ENCODE measurements around the gene ATP8A2.

ATP8A2 gene

DNA sequence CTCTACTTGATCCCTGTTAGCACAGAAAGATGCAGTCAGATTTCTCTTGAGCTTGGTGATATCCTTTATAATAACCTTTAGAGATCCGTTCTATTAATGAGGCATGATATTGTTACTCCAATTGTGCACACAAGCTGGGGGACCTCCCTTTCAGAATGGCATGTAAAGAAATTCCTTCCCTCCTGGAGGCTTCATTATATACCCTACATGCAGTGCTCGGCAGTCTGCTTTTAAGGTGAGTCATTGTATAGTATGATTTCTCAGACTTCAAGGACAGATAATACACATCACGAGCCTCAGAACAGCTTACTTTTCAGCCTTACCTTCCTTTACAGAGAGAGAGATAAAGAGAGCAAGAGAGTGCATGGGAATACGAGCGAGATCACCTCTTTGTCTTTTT lies 261.3 kb downstream of the ATP8A2 start:
- no peak for DNase-seq

DNA sequence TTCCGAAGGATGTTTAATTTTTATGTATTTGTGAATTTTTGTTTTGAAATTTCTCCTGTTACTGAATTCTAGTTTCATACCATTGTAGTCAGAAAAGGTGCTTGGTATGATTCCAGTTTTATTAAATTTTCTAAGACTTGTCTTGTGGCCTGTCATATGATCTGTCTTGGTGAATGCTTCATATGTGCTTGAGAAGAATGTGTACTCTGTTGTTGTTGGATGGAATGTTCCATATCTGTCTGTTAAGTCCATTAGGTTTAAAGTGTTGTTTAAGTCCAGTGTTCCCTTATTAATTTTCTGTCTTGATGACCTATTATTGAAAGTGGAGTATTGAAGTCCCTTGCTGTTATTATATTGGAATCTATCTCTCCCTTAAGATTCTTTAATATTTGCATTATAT lies 273.9 kb downstream of the ATP8A2 start:
- no peak for DNase-seq

DNA sequence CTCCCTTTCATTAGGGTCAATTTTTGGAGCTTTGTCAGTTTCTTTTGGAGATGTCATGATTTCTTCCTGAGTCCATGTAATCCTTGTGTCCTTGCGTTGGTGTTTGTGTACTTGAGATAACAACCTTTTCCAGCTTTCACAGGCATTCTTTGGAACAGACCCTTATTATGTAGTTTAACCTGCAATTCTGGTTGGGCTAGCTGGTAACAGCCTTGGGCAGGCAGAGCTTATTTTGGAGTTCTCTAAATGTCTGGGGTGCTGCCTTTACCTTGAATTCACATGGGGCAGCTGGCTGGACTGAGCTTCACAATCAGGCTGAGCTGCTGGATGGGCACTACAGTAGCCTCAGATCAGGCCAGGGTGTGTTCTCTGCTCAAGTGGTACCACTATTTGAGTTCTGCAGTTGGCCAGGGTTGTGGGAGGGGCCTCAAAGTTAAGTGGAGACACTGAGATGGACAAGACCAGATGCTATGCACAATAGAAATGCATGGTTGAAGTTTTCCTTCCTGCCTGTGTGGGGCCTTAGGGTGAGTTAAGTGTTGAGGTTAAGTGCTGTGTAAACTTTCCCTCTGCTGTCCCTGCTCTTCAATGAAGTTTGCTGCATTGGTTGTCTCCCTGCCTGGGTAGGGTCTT lies 277.3 kb downstream of the ATP8A2 start:
- DNase-seq = no peak

DNA sequence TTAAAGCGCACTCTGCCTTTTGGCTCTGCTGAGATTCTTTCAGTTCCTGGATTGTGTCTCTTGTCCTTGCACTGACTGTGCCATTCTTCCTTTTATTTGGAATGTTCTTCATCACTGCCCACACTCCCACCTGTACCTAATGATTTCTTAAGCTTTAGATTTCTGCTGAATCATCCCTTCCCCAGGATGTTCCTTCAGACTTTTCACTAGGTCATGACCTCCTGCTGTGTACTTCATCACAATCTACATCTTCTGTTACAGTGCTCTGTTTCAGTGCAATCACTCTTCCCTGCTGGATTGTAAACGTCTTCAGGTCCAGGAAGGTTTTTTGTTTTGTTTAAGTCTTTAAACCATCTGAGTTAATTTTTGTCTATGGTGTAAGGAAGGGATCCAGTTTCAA lies 281.0 kb downstream of the ATP8A2 start:
- no peak for DNase-seq

DNA sequence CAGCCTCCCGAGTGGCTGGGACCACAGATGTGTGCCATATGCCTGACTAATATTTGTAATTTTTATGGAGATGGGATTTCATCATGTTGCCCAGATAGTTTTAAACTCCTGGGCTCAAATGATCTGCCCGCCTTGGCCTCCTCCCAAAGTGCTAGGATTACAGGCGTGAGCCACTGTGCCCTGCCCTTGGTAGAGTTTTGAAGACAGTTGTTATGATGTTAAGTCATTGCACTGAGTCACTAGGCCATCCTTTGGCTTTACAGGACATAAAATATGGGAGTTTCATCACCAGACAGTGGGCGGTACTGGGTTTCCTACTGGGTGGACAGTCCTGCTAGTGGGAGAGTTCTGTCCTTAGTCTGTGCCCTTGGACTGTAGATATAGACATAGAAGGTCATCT lies 282.5 kb downstream of the ATP8A2 start:
- DNase-seq = no peak

DNA sequence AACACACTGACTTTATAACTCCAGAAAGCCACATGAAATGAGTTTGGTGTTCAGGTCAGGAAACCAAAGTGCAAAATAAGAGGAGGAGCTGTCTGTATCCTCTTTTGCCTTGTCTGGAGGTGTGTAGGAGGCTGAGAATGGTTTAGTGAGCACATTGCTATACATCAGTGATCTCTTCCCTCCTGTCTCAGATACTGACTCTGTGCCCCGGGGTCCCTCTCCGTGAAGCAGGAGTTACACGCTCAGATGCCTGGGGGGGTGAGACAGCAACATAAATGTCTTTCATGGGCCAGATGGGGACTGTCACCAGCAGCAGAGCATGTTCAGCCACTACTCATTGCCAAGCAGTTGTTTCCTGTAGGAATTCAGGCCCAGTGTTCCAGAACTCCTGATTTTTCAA lies 285.4 kb downstream of the ATP8A2 start:
- no peak for DNase-seq

DNA sequence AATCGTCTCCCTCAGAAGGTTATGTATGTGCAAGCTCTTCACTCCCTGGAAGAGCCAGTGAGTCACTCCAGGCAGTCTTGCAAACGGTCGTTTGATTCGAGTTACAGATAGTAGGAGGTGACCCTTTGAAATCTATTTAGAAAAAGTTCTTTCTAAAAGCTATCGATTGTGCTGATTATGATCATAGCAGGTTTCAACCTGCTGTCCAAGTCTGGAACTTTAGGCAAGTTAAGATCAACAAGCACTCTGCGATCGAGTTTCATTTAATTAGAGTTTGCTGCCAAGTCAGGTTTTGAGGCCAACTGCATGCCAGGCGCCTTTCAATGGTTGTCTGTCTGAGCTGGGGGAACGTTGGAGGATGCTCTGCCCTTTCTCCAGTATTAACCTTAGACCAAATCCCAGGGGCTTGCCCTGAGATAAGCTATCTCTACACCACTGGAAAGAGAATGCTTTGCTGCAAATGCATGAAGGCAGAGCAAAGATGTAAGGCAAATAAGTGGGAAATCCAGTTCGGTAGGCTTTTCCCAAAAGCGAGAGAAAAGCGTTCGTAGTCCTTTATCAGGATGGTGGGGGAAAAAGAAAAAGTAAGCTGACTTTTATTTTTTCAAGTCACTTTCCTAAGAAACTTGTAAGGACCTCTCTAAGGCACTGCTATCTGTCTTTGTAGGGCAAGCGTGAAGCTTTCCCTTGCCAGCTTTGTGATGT lies 287.5 kb downstream of the ATP8A2 start:
- no peak for DNase-seq

DNA sequence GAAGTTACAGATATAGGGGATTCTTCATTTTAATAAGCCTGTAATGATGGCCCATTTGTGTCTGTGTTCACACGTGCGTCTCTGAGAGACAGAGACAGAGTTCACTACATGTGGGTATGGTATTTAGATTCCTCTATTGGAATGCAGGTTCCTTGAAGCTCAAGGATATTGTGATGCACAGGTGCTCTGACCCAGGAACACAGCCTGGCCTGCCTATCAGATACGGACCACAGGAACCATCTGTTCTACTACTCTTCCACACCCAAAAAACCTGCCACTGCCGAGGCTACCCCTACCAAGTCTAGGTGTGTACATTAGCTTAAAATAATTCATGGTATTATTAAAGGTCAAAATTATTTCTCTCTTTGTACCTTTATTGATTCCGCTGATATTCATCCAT lies 289.2 kb downstream of the ATP8A2 start:
- peak in 1 of 2 experiments; percentile 1 for DNase-seq

DNA sequence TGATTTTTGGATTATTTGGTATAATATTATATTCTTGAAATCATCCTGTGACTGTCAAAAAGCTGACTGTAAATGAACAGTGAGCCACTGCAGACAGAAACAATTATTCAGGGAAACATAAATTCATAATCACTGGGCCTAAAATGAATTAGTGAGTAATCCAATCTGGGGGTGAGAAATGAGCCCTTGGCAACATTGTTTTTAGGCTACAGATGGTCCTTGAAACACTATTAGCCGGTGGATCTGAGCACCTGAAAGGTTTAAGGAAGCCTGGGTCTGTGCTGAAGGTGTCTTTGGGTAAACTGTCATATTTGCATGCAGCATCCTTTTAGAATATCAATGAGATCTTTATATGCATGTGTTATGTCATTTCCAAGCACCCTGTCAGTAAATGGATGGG lies 290.7 kb downstream of the ATP8A2 start:
- DNase-seq = no peak

DNA sequence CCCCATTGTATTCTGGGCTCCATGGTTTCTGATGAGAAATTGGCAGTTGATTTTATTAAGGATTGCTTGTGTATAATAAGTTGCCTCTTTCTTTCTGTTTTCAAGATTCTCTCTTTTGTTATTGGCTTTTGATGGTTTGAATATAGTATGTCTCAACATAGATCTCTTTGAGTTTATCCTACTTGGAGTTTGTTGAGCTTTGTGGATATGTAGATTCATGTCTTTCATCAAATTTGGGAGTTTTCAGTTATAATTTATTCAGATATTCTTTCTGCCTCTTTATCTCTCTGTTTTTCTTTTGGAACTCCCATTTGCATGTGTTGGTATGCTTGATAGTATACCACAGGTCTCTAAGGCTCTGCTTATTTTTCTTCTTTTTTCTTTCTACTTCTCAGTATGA lies 296.6 kb downstream of the ATP8A2 start:
- no peak for DNase-seq

DNA sequence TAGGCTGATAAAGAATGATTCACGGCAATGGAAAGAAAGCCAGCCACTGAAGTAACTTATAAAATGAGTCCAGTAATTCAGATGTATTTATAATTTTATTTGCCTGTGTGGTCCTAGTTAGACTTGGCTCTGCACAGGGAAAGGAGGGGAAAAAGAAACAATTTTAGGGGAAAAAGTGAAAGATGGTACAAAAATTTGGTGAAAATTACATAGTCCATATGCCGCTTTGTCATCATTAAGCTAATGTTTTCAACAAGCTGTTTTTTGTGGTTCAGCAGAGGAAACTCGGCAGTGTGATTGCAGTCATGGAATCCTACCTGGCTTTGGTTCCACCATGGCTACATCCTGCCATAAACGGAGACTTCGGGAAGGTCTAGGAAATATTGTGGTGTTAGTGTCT lies 301.9 kb downstream of the ATP8A2 start:
- DNase-seq = no peak

DNA sequence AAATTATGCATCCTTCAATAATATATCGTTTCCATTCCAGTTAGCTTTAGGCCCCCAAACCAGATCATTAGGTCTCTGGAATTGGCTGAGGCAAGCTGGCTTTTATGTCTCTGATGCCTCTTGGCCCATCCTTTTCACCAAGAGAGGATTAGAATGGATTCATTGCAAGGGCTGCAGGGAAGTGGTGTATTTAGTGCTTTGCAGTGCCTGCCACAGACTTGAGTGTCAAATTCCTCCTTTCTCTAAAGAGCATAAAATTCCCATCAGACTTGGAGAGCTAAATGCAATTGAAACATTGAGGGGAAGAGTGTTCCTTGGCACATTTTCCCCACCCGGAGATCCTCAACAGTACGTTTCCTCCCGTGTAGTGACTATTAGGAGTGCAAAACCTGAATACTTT lies 302.6 kb downstream of the ATP8A2 start:
- DNase-seq = no peak

DNA sequence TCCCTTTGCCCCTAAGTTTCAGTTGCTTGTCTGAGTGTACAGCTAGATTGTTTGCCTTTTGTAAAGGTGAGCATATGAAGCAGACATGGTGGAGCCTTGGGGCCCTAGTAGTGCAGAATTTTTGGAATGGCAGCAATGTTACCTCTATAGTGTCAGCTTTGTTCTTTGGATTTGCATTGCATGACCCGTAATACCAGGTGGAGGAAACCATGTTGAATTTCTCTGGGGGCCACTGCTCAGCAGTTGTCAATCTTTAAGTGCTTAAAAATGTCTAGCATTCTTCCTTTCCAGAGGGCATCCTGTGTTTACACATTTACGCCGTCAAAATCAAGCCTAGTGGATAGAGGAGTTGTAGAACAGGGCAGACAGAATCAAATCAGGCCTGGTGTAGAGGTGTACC lies 303.3 kb downstream of the ATP8A2 start:
- no peak for DNase-seq

DNA sequence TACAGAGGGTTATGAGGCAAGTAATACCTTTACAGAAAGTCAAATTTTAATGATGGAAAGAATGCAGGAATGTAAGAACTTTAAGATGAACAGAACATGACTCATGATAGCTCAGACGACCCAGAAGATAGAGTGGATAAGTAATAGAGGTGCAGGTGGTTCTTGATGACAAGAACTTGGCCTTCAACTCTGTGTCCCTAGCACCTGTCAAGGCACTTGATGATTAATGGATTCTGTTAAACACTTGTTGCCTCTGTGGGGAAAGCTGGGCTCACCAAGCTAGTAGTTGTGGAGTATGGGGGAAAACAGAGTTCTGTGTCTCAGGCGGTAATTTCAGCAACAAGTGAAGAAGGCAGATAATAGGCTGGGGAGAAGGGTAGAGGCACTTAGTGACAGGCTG lies 306.2 kb downstream of the ATP8A2 start:
- DNase-seq = no peak

DNA sequence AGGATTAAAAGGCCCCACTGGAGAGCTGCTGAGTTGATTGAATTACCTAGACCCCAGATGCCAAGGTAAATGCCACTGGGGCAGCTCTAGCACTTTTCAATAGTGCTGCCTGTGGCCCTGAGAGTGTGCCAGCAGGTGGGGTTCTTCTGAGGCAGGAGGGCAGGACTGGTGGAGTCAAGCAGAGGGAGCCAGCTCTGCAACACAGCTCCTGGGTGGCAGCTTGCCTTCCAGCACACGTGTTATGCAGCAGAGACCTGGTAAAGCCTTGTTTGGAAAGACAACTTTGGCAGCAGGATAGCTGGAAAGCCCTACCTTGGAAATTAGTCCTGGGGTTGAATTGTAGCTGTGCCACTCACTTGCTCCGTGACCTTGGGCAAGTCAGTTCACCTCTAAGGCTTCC lies 306.6 kb downstream of the ATP8A2 start:
- no peak for DNase-seq

DNA sequence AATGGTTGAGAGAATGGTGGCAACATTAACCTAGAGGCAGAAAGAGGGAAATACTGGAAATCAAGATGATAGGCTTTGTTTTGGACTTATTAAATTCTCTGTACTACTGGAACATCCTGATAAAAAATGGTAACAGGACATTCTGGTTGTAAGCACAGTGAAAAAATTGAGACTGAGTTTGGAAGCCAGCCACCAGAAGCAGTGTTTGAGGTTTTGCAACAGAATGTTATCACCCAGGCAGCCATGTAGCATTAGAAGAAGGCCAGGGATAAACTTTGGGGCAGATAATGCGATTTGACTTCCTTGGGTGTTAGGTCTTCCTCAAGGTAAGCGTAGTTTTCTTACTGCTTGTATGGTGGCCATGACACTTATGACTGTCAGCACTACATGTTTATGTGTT lies 307.4 kb downstream of the ATP8A2 start:
- no peak for DNase-seq

DNA sequence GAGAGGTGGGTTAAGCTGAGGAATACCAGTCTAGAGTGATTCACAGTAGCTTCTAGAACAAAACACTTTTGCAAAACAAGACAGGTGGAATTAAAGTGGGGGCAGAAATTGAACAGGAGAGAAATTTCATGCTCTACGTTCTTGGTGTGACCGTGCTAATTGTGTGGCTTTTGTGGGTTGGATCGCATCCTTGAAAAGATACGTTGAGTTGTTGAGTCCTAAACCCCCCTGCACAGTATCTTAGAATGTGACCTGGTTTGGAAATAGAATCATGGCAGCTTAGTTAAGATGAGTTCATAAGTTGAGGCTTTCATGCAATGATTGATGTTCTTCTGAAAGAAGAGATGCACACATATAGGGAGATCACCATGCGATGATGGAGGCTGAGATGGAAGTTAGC lies 308.2 kb downstream of the ATP8A2 start:
- DNase-seq = no peak

DNA sequence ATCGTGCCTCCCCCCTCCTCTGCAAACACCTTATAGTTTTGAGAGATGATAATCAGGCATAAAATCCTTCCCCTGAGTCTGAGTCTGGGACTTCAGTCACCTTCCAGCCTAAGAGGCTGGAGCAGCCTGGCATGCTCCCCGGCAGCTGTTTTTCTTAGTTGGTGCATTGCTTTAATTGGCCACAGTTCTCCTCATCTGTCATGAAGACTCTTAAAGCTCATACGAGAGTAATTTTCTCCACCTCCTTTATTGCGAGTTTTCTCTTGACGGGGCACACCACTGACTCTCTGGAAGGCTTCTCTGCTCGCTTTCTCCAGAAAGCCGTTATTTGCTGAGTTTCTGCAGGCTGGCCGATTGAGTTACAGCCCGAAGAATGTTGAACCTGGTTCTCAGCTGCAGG lies 310.5 kb downstream of the ATP8A2 start:
- no peak for DNase-seq

DNA sequence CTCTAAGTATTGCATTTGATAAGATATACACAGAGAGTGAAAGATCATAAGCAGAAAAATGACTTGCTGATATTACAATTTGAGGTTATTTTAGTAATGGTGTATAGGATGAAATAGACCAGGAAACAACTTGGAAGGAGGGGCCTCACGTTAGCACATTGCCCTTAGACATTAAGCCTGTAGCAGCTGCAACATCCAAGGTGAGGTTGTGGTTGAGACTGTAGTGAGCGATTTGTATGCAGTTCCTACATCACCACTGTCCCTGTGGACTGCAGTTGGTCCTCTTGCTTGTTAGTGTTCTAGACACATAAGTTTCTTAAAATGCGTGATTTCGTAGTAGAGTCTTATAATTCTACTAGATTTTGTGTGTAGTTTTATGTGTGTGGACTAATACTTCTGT lies 311.3 kb downstream of the ATP8A2 start:
- no peak for DNase-seq

DNA sequence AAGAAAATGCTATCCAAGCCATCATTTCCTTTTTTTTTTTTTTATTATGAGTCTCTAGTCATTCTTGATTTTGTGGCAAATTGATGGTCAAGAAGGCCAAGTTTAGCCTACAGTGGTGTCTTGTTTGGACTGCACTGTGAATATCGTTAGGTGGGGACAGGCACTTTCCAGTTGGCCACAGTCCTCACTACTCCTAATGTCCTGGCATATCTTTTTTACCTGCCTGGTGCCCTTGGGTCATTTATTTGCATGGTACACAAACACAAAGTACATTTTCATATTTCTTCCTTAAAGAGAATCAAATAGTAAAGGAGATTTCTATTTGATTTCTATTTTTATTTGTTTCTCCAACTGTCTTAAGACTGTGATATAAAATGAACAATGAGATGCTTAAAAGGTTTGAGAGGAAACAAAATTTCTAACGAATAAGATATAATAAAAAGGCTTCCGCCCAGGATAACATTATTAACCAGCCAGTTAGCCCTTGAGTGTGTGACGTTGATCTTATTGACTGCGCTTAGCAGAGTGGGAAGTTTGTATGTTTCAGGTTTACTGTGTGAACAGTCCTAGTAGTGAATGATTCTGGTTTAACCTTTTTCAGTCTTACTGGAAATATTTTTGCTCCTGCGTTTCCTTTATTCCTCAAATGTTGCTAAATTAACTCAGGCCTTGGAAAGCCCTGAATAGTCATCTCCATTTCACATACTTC lies 312.0 kb downstream of the ATP8A2 start:
- no peak for DNase-seq

DNA sequence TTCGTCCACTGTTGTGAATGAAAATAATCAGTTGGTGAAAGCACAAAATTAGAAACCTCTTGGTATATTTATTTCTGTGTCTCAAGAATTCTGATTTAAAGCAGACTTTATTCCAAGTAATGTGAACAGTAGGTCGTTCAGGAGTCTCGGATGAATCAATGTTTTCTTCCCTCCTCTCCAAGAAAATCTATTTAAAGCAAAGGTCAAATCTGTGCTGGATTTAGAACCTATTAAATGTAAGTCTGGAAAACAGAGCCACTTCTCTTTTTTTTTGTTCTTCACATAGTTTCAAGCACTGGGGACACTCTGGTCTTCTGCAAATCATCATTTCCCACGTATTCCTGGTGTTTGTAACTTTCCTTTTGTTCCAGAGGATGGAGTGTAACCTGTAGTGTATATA lies 312.7 kb downstream of the ATP8A2 start:
- DNase-seq = no peak

DNA sequence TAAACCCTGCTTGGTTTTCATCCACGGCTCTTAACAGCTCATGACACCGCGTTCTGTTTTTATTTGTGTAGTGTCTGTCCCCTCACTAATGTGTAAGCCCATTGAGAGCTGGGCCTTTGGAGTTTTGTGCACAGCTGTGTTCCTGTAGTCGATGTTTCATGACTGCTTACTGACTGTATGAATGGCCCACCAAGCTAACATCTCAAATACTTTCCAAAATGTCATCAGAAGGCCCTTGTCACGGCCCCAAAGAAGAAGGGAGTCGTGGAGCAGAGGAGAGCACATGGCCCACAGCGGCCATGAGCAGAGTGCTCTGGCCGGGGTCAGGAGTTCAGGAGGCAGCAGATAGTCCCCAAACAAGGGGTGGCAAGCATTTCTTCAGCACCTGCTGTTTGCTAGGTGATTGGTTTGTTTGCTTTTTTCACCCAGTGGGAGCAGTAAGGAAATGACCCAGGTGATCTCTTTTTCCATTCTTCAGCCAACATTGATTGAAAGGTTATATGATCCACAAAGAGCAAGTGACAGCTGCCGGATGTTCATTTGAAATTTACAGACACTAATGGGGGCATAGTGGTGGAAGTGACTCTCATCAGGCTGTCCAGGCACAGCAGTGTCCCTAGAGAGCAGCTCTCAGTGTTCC lies 315.2 kb downstream of the ATP8A2 start:
- DNase-seq = no peak

DNA sequence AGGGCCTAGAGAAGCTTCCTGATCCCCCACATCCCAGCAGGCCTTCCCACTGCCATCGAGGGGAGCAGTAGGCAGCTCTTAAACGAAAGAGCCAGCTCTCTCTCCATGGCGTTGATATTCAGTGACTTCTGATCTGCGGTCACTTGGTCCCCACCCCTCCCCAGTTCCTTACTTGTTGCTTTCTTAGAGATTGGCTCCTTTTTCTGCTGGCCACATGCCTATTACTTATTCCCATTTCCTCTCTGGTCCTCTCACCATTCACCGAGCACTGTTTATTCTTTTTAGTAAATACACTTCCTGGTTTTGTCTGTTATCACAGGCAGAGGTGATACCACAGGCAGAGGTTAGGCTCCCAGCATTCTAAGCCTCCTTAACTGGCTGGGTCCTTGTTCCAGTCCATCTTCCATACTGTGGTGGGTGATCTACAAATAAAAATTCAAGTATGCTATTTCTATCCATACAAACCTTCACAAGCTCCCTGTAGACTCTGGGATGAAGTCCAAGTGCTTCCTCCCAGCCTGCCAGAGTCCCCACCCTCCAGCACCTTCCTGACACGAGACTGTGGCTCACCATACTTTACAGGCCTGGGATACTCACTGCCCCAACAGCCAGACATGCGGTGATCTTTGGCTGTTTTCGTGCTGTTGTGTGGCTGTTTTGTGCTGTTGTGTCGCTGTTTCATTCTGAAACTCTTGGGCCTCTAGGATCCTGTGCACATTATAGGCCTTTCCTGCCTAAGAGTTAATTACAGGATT lies 315.9 kb downstream of the ATP8A2 start:
- DNase-seq = no peak
